WI38 (cell line): ENCODE measurements around the gene POTEF.
"Not testable (repeated sequence)": the region's sequence is repeated elsewhere in the genome, so short reads cannot be mapped to it uniquely, and the experiment has no call there.

ENCODE experiments used
- H3K4me3 ChIP-seq: 2 replicates; pipeline ENCODE4 v1.5.1; 2011; ENCODE audit warnings: low read depth, mild to moderate bottlenecking, control low read depth, low read length
- TF ChIP-seq, protein P1 (sequence below): IDR thresholded peaks from 2 replicates; pipeline ENCODE4 v1.5.1; 2012; ENCODE audit warnings: low read depth, mild to moderate bottlenecking, control low read depth, low read length

The POTEF gene

DNA sequence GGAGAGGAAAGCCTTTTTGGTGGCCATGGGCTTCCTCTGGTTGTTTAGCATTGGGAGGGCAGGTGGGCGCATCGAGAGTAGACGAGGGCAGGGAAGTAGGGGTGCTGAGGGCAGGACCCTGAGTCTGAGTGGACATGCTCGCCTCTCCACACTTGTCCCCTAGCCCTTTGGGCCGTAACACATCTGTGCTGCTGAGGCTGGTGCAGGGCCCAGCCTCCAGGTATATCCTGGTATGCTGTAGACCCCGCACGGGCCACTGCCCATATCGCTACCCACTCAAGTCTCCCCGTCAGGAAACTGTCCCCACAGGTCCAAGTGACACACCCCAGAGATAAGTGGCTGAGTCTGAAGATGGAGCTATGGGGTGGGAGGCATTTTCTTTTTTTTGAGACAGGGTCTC lies 29.6 kb upstream of the POTEF start:
- TF ChIP-seq, protein P1, sequence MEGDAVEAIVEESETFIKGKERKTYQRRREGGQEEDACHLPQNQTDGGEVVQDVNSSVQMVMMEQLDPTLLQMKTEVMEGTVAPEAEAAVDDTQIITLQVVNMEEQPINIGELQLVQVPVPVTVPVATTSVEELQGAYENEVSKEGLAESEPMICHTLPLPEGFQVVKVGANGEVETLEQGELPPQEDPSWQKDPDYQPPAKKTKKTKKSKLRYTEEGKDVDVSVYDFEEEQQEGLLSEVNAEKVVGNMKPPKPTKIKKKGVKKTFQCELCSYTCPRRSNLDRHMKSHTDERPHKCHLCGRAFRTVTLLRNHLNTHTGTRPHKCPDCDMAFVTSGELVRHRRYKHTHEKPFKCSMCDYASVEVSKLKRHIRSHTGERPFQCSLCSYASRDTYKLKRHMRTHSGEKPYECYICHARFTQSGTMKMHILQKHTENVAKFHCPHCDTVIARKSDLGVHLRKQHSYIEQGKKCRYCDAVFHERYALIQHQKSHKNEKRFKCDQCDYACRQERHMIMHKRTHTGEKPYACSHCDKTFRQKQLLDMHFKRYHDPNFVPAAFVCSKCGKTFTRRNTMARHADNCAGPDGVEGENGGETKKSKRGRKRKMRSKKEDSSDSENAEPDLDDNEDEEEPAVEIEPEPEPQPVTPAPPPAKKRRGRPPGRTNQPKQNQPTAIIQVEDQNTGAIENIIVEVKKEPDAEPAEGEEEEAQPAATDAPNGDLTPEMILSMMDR, result no peak
- no peak overlapping the region for H3K4me3 ChIP-seq

DNA sequence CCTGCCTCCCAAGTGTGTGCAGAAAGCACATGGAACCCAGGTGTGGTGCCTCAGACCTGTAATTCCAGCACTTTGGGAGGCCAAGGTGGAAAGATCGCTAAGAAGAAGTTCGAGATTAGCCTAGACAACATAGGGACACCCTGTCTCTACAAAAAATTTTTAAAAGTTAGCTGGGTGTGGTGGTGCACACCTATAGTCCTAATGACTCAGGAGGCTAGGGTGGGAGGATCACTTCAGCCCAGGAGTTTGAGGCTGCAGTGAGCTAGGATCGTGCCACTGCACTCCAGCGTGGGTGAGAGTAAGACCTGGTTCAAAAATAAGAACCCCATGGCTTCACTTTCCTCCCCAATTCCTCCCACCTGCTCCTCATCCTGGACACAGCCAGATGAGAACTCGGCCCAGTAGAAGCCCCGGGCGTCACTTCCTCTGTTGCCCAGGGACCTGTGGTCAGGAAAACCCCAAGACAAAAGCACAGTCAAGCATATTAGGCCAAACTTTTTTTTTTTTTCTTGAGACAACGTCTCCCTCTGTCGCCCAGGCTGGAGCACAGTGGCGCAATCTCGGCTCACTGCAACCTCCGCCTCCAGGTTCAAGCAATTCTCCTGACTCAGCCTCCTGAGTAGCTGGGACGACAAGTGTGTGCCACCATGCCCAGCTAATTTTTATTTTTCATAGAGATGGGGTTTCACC lies 28.9 kb upstream of the POTEF start:
- H3K4me3 ChIP-seq, result not testable (repeated sequence)

DNA sequence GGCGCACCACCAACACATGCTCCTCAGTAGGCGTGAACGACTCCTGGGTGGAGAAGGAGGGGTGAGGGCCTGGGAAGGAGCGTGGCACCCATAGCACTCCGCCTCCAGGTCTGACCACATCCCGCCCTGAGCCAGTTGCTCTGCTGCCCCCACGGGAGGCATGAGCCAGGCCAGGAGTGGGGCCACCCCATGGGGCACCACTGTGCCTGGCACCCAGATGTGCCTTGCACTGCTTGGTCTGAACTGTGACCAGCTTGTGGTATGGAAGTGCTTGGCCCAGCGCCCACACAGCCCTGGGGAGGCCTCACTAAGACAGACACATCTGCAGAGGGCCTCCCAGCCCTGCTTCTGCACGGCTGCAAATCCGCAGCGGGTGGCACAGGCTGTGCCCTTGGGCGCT lies 28.3 kb upstream of the POTEF start:
- not testable (repeated sequence) for H3K4me3 ChIP-seq

DNA sequence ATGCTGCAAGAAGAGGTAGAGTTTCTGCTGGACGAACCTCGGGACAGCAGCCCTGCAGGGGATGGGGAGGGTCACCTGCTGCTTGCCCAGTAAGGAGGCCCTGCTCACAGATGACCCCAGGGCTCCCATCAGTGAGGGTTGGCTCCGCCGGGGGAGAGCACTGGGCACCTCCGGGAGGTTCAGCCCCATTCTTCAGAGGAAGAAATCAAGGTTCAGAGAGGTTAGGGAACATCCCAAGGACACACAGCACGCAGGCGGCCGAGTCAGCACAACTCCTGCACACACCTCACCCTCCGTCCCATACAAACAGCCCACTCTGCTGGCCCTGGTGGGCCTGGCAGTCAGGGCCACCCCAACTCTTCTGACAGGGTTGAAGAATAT lies 27.6 kb upstream of the POTEF start:
- TF ChIP-seq, protein P1, result no peak
- H3K4me3 ChIP-seq, result no peak overlapping the region

DNA sequence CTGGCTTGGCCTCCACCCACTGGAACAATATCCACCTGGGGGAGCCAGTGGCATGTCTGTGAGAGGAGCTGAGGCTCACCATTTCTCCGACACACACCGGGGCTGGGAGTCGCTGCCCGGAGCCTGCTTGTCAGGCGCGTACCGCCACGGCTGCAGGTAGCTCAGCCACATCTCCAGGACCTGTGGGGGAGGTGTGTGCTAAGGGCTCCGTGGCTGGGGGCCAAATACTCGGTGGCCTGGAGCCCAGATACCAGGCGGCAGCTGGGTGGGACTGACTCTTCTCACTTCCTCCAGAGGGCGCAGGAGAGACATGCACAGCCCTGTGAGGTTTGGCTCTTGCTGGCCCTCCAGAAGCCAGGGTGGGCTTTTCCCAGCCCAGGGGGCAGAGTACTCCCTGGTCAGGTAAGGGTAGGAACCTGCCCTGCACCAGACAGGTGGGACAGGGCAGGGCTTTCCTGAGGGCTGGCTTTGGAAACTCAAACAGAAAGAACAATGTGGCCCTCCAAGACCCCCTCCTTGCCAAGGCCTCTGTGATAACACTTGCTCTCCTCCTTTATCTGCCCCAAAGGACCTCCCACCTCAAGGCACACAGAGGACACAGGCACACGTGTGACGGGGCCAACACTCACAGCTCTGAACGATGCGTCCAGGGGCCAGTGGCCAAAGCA lies 27.1 kb upstream of the POTEF start:
- H3K4me3 ChIP-seq, result not testable (repeated sequence)

DNA sequence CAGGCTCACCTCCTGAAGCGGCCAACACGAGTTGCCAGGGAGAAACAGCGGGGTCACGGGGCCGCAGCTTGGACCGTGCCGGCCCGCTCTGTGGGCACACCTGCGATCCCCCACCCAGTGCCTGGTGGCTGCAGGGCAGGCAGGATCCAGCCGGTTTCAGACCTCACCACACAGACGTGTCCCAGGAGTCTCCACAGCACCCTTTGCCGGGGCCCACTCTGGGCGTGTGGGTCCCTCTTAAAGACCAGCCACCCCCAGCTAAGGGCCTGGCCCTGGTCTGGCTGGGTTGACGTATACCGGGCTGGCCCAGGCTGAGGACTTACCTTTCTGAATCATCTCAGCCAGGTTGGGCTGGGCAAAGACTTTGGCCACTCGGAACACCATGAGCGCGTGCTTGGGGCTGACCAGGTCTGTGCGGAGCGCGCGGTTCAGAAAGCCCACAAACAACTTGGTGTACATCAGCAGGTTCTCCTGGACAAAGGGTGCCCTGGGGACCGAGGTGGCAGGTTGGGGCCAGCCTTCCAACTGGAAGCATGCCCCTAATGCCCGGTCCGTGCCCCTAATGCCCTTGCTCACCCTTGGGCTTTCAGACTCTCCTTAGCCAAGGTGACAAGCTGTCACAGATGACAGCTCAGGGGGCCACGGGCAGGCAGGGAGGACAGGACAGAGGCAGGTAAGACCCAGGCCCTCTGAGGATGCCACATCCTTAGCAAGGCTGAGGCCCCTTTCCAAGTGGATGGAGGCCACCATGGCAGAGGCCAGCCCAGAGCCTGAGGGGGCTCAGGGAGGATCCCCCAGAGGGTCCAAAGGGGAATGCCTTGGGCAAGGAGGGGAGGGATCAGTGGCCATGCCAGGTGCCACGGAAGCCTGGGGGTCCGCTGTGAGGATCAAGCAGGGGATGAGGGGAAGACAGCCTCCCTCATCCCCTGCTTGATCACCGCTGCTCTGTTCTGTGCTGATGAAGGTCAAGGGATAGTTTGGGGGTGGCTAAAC lies 26.0 kb upstream of the POTEF start:
- no peak overlapping the region for H3K4me3 ChIP-seq
- TF ChIP-seq, protein P1, result no peak

GRCh38 chr2:130154423-130154770 lies 25.4 kb upstream of the POTEF start:
- H3K4me3 ChIP-seq, result not testable (repeated sequence)

GRCh38 chr2:130153721-130154422 lies 24.9 kb upstream of the POTEF start:
- not testable (repeated sequence) for H3K4me3 ChIP-seq

GRCh38 chr2:130152816-130153595 lies 24.0 kb upstream of the POTEF start:
- H3K4me3 ChIP-seq, result no peak overlapping the region
- TF ChIP-seq, protein P1, result no peak

DNA sequence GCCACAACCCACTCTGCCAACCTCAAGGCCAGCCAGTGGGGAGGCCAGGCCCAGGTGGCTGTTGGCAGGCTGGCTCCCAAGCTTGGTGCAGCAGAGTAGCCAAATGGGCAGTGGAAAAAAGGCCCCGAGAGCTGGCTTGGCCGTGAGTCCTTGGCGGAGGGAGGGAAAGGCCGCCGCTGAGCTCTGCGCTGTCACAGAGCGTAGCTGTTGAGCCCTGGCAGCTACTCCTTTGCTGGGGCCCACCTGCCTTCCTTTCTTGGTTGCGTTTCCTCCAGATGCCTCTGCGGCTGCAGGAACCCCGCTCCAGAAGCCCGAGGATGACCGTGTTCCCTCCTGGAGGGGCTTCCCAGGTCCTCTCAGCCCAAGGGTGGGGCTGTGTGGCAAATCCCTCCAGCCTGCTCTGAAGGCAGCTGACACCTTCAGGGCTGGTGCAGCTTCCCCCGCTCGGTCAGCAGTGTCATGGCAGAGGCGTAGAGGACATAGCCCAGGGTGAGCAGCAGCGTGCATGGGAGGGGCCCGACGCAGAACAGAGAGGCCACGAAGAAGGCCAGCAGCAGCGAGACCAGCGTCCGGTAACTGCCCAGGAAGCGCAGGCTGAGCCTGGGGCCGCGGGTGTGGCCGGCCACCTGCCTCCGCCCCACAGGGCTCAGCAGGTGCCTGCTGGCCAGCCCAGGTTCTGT lies 23.3 kb upstream of the POTEF start:
- H3K4me3 ChIP-seq, result not testable (repeated sequence)

- H3K4me3 ChIP-seq, result not testable (repeated sequence)
Observed at GRCh38 chr2:130151145-130151512, 22.1 kb upstream of the POTEF start.
